ENCODE results near the gene TOMM70. TPM values are rescaled to one million over a fixed set of nuclear protein-coding genes. Genes with fewer than 3 reads are reported as not detected.
"Not testable (repeated sequence)": the region's sequence is repeated elsewhere in the genome, so short reads cannot be mapped to it uniquely, and the experiment has no call there.

The TOMM70 gene
- 21.6 and 21.8 TPM in 2 replicates for total RNA-seq

- peak; percentile 96 to 97 for DNase-seq (ENCODE audit: low read depth in 2 of 2)
Measured at GRCh38 chr3:100400780-100401673, at the start of gene TOMM70, which contains the start of gene LNP1. TSS of gene TOMM70 (minus strand) at chr3:100401089. CDS start at chr3:100400949, 140 bp downstream. TSS of gene LNP1 (plus strand) at chr3:100401539. CDS start at chr3:100429730, 28,191 bp downstream.

GRCh38 chr3:100449214-100449613 is 48.3 kb upstream of the TOMM70 start:
- DNase-seq (ENCODE audit: low read depth in 2 of 2), result no peak

- no peak for DNase-seq (ENCODE audit: low read depth in 2 of 2)
Measured at GRCh38 chr3:100448079-100448478, 47.2 kb upstream of the TOMM70 start.

- DNase-seq (ENCODE audit: low read depth in 2 of 2), result not testable (repeated sequence)
Measured at GRCh38 chr3:100447067-100447466, 46.2 kb upstream of the TOMM70 start.

GRCh38 chr3:100443690-100444089 is 42.8 kb upstream of the TOMM70 start:
- DNase-seq (ENCODE audit: low read depth in 2 of 2), result no peak

GRCh38 chr3:100440895-100441294 is 40.0 kb upstream of the TOMM70 start:
- DNase-seq (ENCODE audit: low read depth in 2 of 2), result no peak

- peak in 1 of 2 donors; percentile 10 for DNase-seq (ENCODE audit: low read depth in 2 of 2)
Measured at GRCh38 chr3:100438623-100438974, 37.7 kb upstream of the TOMM70 start.

- peak; percentile 1 to 10 for DNase-seq (ENCODE audit: low read depth in 2 of 2)
Measured at GRCh38 chr3:100437721-100438622, 37.1 kb upstream of the TOMM70 start.

GRCh38 chr3:100436951-100437350 is 36.1 kb upstream of the TOMM70 start:
- DNase-seq (ENCODE audit: low read depth in 2 of 2), result no peak

- no peak for DNase-seq (ENCODE audit: low read depth in 2 of 2)
Measured at GRCh38 chr3:100429187-100429716, 28.4 kb upstream of the TOMM70 start.

GRCh38 chr3:100427699-100428098 is 26.8 kb upstream of the TOMM70 start:
- DNase-seq (ENCODE audit: low read depth in 2 of 2), result peak in 1 of 2 donors; percentile 63

- no peak for DNase-seq (ENCODE audit: low read depth in 2 of 2)
Measured at GRCh38 chr3:100426067-100426682, 25.3 kb upstream of the TOMM70 start.

- DNase-seq (ENCODE audit: low read depth in 2 of 2), result no peak
Measured at GRCh38 chr3:100425316-100425715, 24.4 kb upstream of the TOMM70 start.

- DNase-seq (ENCODE audit: low read depth in 2 of 2), result no peak
Measured at GRCh38 chr3:100424261-100424660, 23.4 kb upstream of the TOMM70 start.

GRCh38 chr3:100423611-100424010 is 22.7 kb upstream of the TOMM70 start:
- DNase-seq (ENCODE audit: low read depth in 2 of 2), result no peak

GRCh38 chr3:100420885-100421284 is 20.0 kb upstream of the TOMM70 start:
- no peak for DNase-seq (ENCODE audit: low read depth in 2 of 2)

GRCh38 chr3:100419406-100419805 is 18.5 kb upstream of the TOMM70 start:
- DNase-seq (ENCODE audit: low read depth in 2 of 2), result no peak

- DNase-seq (ENCODE audit: low read depth in 2 of 2), result no peak
Measured at GRCh38 chr3:100416863-100417262, 16.0 kb upstream of the TOMM70 start.

GRCh38 chr3:100416176-100416575 is 15.3 kb upstream of the TOMM70 start:
- DNase-seq (ENCODE audit: low read depth in 2 of 2), result peak; percentile 3 to 15

GRCh38 chr3:100413613-100414012 is 12.7 kb upstream of the TOMM70 start:
- no peak for DNase-seq (ENCODE audit: low read depth in 2 of 2)

GRCh38 chr3:100412912-100413590 is 12.2 kb upstream of the TOMM70 start:
- no peak for DNase-seq (ENCODE audit: low read depth in 2 of 2)

All from lung microvascular endothelial cell (primary cell).